ENCODE results near the gene MAP3K3.

Gene MAP3K3

GRCh38 chr17:63623786-63624530, 1.7 kb downstream of the MAP3K3 start:
- no peak for DNase-seq

GRCh38 chr17:63624531-63624880, 2.3 kb downstream of the MAP3K3 start:
- no peak for DNase-seq

GRCh38 chr17:63626551-63627180, 4.4 kb downstream of the MAP3K3 start:
- no peak for DNase-seq

- DNase-seq, result no peak
Observed at GRCh38 chr17:63629627-63630026, 7.4 kb downstream of the MAP3K3 start.

DNA sequence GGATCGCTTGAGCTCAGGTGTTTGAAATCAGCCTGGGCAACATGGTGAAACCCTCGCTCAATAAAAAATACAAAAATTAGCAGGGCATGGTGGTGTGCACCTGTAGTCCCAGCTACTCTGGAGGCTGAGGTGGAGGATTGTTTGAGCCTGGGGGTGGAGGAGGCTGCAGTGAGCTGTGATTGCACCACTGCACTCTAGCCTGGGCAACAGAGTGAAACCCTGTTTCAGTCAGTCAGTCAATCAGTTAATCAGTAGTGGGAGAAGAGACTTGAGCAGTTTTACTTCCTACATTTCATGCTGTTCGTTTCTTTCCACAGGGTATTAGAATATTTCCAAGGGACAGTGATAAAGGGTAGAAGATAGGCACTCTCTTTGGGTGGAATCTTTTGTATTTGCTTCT, 8.8 kb downstream of the MAP3K3 start:
- DNase-seq, result no peak

- no peak for DNase-seq
Observed at GRCh38 chr17:63631626-63632025, 9.4 kb downstream of the MAP3K3 start.

DNA sequence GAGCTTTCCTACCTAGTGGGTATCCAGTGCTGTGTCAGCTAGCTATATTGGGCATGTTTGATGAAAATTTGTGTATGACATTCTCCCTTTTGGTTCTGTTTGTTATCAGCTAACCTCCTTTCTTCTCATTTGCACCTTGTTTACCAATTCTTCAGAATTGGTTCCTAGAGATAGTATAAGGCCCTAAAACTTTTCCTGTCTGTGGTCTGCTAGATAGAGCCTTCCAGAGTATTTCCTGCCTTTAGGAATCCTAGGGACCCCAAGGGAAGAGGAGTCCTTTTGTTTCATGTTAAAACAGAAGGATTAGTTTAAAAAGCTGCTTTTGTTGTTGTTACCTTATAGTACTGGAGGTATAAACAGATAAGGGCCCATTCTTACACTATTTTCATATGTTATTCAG, 11.5 kb downstream of the MAP3K3 start:
- DNase-seq, result no peak

GRCh38 chr17:63634163-63634562, 11.9 kb downstream of the MAP3K3 start:
- DNase-seq, result no peak

DNA sequence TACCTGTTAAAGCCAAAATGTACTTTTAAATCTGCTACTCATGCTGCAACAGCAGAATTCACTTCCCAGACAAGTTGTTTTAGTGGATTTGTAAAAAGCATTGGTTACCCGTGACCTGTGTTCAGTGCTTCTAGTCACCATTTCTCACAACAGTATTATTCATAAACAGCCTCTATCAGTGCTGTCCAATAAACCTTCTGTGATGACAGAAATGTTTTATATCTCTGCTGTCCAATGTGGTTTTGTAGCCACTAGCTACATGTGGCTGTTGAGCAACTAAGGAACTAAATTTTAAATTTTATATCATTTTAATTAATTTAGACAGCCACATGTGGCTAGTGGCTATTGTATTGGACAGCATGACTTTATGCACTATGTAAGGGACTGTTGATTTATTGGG, 12.6 kb downstream of the MAP3K3 start:
- no peak for DNase-seq

DNA sequence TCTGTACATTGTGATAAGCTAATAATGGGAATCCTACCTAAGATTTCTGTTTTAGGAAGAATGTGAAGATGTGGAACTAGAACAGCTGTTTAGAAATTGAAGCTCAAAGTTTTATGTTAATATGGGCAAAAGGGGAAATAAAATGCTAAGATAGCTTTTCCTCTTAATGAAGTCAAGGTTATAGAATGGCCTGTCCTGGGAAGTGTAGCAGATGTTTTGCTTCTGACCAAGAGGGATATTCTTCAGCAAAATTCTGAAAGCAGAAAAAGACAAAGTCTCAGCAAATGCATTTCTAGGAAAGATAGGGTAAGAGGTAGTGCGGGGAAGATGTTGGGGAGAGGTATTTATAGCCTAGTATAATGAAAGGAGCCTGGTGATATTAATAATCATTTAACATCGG, 13.1 kb downstream of the MAP3K3 start:
- DNase-seq, result no peak

- DNase-seq, result no peak
Observed at GRCh38 chr17:63635787-63636186, 13.6 kb downstream of the MAP3K3 start.

DNA sequence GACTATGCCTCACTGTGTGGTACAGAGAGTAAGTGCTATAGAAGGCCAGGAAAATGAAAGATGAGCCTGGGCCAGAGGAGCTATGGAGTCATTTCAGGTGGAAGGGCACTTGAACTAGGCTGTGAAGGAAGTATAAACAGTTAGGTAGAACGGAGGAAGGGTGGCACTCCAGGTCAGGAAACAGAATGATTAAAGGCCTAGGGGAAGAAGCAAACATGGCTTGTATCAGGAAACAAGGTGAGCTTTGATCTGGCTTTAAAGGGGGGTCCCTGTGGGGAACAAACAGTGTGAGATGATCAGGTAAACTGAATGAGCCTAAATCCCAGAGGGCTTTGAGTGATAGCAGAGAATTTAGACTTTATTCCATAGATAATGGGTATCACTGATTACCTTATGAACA, 16.9 kb downstream of the MAP3K3 start:
- no peak for DNase-seq

- no peak for DNase-seq
Observed at GRCh38 chr17:63640038-63640437, 17.8 kb downstream of the MAP3K3 start.

DNA sequence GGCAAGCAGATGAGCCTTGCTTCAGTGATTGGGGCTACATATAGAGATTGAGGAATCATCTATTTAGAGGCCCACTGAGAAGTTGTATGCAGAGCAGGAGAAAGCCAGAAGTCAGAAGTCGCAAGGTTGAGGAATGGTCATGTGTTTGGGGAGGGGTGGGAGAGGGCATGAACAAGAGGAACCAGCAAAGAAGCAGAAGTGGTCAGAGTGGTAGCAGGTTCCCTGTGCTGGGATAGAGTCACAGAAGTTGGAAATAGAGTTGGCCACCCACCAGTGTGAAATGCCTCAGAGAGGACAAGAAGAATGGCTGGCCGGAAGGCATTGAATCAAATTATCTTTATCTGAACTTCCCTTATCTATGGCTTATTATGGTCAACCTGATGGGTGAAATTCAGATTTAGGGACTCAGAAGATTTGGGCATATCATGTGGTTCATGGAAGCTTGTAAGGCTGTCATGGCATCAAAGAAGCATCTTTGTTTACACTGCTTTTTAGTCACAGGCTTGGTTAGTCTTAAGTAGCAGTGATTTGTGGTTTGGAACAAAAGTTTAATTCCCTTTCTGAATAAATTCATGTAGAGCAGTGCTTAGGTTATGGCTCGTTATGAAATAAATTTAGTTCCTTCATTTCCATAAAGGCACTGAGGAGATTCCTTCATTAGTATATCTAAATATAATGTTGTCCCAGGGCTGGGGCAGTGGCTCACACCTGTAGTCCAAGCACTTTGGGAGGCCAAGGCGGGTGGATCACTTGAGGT, 19.7 kb downstream of the MAP3K3 start:
- DNase-seq, result no peak

DNA sequence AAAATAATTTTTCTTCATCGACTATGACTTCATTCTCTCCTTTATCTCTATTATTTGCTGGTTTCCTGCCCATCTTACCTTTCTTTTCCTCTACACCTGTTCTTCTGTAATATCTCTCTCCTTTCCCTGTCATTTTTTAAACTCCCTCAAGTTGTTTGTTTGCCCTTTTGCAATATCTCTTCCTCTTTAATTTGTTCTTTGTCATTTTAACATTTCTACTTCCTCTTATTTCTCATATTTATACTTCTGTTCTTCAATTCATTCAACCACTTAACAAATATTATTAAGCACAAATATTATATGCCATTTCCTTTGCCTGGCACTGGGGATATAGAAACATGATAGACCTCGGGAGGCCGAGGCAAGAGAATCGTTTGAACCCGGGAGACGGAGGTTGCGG, 22.6 kb downstream of the MAP3K3 start:
- DNase-seq, result no peak

DNA sequence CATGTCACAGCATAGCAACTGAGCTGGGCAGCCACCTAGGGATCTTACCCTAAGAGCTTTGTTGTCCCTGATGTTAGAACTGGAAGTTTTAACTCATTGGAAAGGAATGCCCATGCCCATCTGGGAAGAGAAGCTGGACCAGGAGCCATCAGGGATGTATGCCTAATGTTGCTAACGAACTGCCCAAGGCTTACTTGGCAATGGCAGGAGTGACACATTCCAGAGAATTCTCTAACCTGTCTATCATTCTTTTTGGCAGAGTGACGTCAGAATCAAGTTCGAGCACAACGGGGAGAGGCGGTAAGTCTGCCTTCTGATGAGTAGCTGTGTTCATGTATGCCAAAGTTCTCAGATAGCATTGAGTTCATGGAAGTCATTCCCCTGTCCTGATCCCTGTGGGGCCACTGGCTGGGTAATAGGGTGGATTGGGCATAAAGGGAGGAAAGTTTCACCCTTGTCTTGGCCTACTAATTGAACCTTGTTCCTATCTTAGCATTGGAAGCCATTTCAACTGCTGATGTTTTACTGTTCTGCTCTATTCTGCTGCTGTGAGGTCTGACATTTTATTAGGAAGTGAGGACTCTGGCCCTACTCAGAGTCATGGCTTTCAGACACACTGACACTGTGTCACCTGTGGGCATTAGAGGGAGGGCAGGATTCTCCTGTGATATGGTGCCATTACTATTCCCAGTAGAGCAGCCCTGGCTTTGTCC, 23.7 kb downstream of the MAP3K3 start:
- DNase-seq, result no peak

DNA sequence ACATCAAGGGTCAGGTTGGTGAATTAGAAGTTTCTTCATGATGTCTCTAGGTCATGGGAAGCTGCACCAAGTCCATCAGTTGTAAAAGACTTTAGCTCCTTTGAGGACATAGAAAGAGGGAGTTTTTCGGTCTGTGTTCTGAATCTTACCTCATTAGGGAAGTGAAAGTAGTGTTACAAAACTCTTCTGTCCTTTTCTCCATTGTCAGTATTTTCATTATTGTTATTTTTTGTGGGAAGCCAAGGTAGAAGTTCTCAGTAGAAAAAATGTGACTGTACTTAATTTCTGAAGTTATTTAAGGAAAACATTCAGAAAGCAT, 24.2 kb downstream of the MAP3K3 start:
- no peak for DNase-seq

GRCh38 chr17:63647065-63647725, 25.0 kb downstream of the MAP3K3 start:
- DNase-seq, result no peak

GRCh38 chr17:63647936-63648335, 25.7 kb downstream of the MAP3K3 start:
- no peak for DNase-seq

DNA sequence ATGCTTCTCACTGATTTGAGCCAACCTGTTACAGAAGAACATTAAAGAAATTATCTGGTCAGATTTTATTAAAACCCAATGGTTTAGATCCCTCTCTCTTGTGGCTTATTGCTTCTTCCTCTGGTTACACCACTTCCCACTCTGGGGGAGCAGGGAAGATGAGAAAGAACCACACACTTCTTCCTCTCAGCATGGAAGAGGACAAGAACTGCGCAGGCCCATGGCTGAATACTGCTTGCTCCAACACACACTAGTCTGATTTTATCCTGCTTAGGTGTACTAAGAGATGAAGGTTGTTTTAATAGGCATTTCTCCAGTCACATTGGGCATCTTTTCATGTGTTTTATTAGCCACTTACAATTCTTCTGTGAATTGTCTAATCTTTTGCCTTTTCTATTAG, 27.6 kb downstream of the MAP3K3 start:
- DNase-seq, result no peak

- DNase-seq, result no peak
Observed at GRCh38 chr17:63652106-63652505, 29.9 kb downstream of the MAP3K3 start.

GRCh38 chr17:63653050-63653449, 30.8 kb downstream of the MAP3K3 start:
- no peak for DNase-seq

GRCh38 chr17:63657786-63658185, 35.6 kb downstream of the MAP3K3 start:
- DNase-seq, result no peak
